ENCODE measurements around the gene DYNLT2B. TPM values are rescaled to one million over a fixed set of nuclear protein-coding genes. Genes with fewer than 3 reads are reported as not detected.
A peak's percentile ranks its signal among the peaks of the same experiment; 100 is the strongest.

DYNLT2B gene
- total RNA-seq, 8 experiments from 2014 or later = 9.7 to 64.9 (median 49.2) TPM

DNA sequence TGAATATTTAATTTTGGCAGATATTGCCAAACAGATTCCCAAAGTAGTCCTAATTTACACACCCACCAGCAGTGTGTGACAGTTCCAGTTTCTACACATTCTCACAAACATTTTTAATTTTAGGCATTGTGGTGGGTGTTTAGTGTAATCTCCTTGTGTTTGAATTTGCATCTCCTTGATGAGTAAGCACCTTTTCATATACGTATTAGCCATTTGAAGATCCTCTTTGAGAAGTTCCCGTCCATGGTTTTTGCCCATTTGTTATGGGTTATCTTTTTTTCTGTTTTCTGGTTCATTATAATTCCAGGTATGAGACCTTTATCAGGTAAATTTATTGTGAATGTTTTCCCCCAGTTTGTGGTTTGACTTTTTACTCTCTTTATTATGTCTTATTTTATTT lies 22.4 kb upstream of the DYNLT2B start:
- in situ Hi-C loops (cut with MboI; ENCODE audit: low pct_unique_long_range_greater_than_20kb in 2 of 9, low sequenced_read_pairs in 9 of 9, unreplicated experiment in 9 of 9) = no loop called here
- Histone ChIP-seq H3K4me1 (replicated peaks in 1 of 2) (no peaks in the 10 kb centered on the region), H3K4me3 (no peak overlapping the region), H3K27ac (no peak overlapping the region)
- WGBS, 10 experiments = 24 to 85% (median 77%) methylated on average over 1 to 2 of the region's 2 CpGs
- no peak for ATAC-seq (replicated peaks in 6 of 8)

DNA sequence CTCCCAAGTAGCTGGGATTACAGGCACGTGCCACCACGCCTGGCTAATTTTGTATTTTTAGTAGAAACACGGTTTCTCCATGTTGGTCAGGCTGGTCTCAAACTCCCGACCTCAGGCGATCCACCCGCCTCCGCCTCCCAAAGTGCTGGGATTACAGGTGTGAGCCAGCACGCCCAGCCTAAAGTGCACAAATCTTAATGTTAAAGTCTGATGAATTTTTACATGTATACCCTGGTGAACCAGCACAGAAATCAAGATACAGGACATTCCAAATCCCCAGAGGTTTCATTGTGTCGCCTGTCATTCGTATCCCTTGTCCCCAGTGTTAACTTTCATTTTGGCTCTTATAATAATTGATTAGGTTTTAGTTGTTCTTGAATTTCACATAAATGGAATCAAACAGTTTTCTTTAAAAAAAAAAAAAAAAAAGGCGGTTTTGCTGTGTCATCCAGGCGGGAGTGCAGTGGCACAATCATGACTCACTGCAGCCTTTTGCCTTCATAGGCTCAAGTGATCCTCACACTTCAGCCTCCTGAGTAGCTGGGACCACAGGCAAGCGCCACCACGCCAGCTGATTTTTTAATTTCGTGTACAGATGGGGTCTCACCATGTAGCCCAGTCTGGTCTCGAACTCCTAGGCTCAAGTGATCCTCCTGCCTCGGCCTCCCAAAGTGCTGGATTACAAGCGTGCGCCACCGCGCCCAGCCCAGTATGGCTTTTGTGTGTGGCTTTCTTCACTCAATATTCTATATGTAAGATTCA lies 21.6 kb upstream of the DYNLT2B start:
- H3K4me3 ChIP-seq = no peak overlapping the region
- in situ Hi-C loops (cut with MboI; ENCODE audit: low pct_unique_long_range_greater_than_20kb in 2 of 9, low sequenced_read_pairs in 9 of 9, unreplicated experiment in 9 of 9) = no loop called here
- 69 to 96% (median 92%) methylated on average over 5 to 16 of the region's 21 CpGs for WGBS, 10 experiments
- H3K4me1 ChIP-seq (replicated peaks in 1 of 2) = no peaks in the 10 kb centered on the region
- no peak for ATAC-seq (replicated peaks in 6 of 8)
- H3K27ac ChIP-seq = no peak overlapping the region

DNA sequence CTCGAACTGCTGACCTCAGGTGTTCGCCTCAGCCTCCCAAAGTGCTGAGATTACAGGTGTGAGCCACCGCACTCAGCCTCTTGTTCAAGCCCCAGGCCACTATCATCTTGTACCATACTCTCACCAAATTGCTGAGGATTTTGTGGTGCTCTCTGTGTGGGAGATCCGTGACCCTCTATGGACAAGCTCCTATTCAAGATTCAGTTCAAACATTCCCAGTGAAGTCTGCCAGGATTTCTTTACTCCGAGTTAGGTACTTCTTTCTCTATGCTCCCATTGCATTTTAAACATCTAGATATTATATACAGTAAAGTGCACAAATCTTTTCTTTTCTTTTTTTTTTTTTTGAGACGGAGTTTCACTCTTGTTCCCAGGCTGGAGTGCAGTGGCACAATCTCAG lies 21.0 kb upstream of the DYNLT2B start:
- ATAC-seq (replicated peaks in 6 of 8) = no peak
- no peak overlapping the region for H3K4me3 ChIP-seq
- in situ Hi-C loops (cut with MboI; ENCODE audit: low pct_unique_long_range_greater_than_20kb in 2 of 9, low sequenced_read_pairs in 9 of 9, unreplicated experiment in 9 of 9) = no loop called here
- H3K4me1 ChIP-seq (replicated peaks in 1 of 2) = no peaks in the 10 kb centered on the region
- WGBS, 10 experiments = 80 to 100% (median 88%) methylated on average over 1 to 5 of the region's 6 CpGs; no CpG with 5 or more reads in 1 of the 10 experiments
- no peak overlapping the region for H3K27ac ChIP-seq

DNA sequence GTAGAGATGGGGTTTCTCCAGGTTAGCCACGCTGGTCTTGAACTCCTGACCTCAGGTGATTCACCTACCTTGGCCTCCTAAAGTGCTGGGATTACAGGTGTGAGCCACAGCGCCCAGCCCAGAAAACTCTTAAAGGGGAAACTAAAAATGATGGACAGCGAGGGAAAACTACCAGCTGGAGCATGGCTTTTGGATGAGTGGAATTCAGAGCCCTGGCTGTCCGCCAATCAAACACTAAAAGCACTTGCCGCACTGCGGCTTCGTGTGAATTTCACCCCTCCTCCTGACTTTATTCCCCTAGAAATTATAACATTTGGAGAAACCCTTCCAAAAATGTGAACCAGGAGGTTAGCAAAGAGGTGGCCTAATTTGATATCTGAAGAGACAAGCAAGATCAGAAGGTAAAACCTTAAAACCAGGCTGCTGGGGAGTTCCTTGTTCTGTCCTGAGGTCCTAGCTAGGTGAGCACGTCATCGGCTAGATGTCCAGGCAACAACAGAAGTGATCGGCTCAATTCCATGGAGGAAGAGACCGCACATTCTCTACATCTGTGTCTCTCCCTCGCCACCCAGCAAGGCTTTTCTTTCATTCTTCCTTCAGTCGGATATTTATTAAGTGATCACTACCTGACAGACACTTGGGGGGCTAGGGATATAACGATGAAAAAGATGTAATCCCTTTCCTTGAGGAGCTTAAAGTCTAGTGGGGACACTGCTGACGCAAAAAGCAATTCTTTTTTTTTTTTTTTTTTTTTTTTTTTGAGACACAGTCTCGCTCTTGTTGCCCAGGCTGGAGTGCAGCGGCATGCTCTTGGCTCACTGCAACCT lies 18.5 kb upstream of the DYNLT2B start:
- ATAC-seq (replicated peaks in 6 of 8) = no peak
- no peak overlapping the region for H3K4me3 ChIP-seq

DNA sequence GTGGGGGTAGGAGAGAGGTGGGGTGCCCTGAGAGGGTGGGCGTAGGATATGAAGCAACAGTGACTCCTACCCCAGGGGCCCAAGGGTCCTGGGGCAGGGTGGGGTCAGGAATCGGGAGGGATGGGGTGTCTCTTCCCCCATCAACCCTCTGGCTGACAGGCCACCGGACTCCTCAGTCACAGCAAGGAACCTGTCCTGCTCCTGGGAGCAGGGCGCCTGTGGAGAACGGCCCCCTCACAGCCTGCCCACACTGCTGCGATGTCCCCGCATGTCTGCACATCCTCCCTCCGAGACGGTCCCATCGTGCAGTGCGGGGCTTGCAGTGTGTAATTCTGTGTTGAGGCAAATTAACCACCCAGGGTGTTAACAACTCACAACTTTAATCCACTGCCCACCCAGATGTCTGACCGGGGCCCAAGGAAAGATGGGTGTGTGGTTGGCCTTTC lies 17.5 kb upstream of the DYNLT2B start:
- Histone ChIP-seq H3K27ac (no peak overlapping the region), H3K4me1 (replicated peaks in 1 of 2) (no peaks in the 10 kb centered on the region), H3K4me3 (no peak overlapping the region)
- ATAC-seq (replicated peaks in 6 of 8) = peak in 2 of 8 experiments; percentile 12 to 15
- 20 to 80% methylated on average over 1 of the region's 12 CpGs; no CpG with 5 or more reads in 8 of the 10 experiments for whole genome bisulfite sequencing, 10 experiments
- in situ Hi-C loops (cut with MboI; ENCODE audit: low pct_unique_long_range_greater_than_20kb in 2 of 9, low sequenced_read_pairs in 9 of 9, unreplicated experiment in 9 of 9) = no loop called here

More for the DNA sequence above, 18.5 kb upstream of the DYNLT2B start:
- WGBS, 10 experiments = 21 to 100% (median 84%) methylated on average over 1 to 15 of the region's 17 CpGs
- Histone ChIP-seq H3K4me1 (replicated peaks in 1 of 2) (no peaks in the 10 kb centered on the region), H3K27ac (no peak overlapping the region)
- in situ Hi-C loops (cut with MboI; ENCODE audit: low pct_unique_long_range_greater_than_20kb in 2 of 9, low sequenced_read_pairs in 9 of 9, unreplicated experiment in 9 of 9) = no loop called here

DNA sequence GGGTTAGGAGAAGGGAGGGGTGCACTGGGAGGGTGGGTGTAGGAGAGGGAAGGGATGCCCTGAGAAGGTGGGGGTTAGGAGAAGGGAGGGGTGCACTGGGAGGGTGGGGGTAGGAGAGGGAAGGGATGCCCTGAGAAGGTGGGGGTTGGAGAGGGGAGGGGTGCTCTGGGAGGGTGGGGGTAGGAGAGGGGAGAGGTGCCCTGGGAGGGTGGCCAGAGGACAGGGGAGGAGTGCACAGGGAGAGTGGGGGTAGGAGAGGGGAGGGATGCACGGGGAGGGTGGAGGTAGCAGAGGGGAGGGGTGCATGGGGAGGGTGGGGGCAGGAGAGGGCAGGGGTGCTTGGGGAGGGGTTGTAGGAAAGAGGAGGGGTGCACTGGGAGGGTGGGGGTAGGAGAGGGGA lies 16.9 kb upstream of the DYNLT2B start:
- no CpG with 5 or more reads among the region's 1 CpG for WGBS, 10 experiments
- in situ Hi-C loops (cut with MboI; ENCODE audit: low pct_unique_long_range_greater_than_20kb in 2 of 9, low sequenced_read_pairs in 9 of 9, unreplicated experiment in 9 of 9) = no loop called here
- H3K4me1 ChIP-seq (replicated peaks in 1 of 2) = no peaks in the 10 kb centered on the region
- H3K4me3 ChIP-seq = no peak overlapping the region
- no peak overlapping the region for H3K27ac ChIP-seq
- no peak for ATAC-seq (replicated peaks in 6 of 8)

DNA sequence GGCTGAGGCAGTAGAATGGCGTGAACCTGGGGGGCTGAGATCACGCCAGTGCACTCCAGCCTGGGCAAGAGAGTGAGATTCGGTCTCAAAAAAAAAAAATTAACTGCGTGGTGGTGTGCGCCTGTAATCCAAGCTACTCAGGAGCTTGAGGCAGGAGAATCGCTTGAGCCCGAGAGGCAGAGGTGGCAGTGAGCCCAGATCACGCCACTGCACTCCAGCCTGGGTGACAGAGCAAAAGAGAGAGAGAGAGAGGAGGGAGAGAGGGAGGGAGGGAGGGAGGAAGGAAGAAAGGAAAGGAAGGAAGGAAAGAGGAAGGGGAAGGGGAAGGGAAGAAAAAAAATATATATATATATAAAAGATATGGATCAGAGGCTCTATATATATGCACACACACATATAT lies 14.1 kb upstream of the DYNLT2B start:
- no peak overlapping the region for H3K27ac ChIP-seq
- 50 to 100% (median 74%) methylated on average over 1 to 8 of the region's 8 CpGs; no CpG with 5 or more reads in 4 of the 10 experiments for WGBS, 10 experiments
- H3K4me3 ChIP-seq = no peak overlapping the region
- no peaks in the 10 kb centered on the region for H3K4me1 ChIP-seq (replicated peaks in 1 of 2)
- ATAC-seq (replicated peaks in 6 of 8) = no peak
- in situ Hi-C loops (cut with MboI; ENCODE audit: low pct_unique_long_range_greater_than_20kb in 2 of 9, low sequenced_read_pairs in 9 of 9, unreplicated experiment in 9 of 9) = no loop called here

DNA sequence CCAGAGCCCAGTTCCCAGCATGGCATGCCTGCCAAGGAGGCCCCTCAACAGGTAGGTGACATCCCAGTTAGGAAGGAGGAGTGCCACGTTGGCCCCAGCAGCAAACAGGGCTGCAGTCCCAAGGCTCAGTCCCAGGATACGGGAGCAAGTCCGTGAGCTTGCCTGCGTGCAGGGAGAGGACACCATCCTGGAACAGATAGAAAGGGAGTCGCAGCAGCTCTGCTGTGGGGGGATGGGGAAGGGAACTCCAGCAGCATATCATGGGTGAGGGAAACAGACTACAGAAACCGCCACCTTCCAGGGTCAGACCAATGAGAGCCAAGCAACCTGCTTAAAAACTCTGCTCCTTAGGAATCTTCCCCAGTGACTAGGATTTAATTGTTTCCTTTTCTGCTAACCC lies 9.4 kb upstream of the DYNLT2B start:
- ATAC-seq (replicated peaks in 6 of 8) = peak in 2 of 8 experiments; percentile 15 to 17
- in situ Hi-C loops (cut with MboI; ENCODE audit: low pct_unique_long_range_greater_than_20kb in 2 of 9, low sequenced_read_pairs in 9 of 9, unreplicated experiment in 9 of 9) = no loop called here
- 20 to 65% (median 63%) methylated on average over 1 to 2 of the region's 6 CpGs; no CpG with 5 or more reads in 7 of the 10 experiments for WGBS, 10 experiments
- Histone ChIP-seq H3K4me1 (replicated peaks in 1 of 2) (no peaks in the 10 kb centered on the region), H3K4me3 (no peak overlapping the region), H3K27ac (no peak overlapping the region)

DNA sequence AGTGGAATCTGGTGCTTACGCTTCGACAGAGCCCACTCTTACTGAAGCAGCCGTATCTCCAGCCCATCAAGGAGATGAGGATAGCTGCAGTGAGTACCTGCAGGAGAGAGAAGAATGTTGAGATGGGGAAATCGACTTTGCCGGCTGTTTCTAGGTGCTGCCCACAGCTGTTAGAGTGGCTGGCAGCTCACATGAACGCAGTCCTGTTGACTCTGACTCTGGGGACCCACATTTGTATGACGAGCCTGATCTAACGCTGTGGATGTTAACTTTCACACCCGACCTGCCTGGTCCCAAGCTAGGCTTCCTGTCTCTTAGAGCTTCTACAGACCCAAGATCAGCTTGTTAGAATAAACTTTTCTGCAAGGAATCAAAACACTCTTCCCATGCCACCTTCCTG lies 8.9 kb upstream of the DYNLT2B start:
- ATAC-seq (replicated peaks in 6 of 8) = no peak
- 69 to 94% (median 82%) methylated on average over 1 to 8 of the region's 9 CpGs; no CpG with 5 or more reads in 4 of the 10 experiments for WGBS, 10 experiments
- no peak overlapping the region for H3K4me3 ChIP-seq
- in situ Hi-C loops (cut with MboI; ENCODE audit: low pct_unique_long_range_greater_than_20kb in 2 of 9, low sequenced_read_pairs in 9 of 9, unreplicated experiment in 9 of 9) = no loop called here
- H3K27ac ChIP-seq = no peak overlapping the region
- no peaks in the 10 kb centered on the region for H3K4me1 ChIP-seq (replicated peaks in 1 of 2)

DNA sequence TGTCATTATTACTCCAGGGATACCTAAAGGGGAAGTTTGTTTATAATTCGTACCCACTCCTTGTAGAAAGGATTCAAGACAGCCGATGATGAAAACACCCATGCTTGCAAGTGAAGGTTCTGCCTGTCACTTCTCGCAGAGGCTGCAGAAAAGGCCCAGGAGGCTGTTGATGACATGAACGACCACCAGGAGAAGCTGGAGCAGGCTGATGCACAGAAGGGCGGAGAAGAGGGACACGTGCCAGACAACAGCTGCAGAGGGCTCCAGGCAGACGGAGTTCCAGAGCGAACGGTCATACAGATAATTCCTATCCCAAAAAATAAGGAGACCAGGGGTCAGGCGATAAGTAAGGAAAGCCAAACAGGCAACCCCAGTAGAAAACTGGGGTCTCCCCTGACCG lies 5.7 kb upstream of the DYNLT2B start:
- Histone ChIP-seq H3K4me3 (no peak overlapping the region), H3K27ac (no peak overlapping the region), H3K4me1 (replicated peaks in 1 of 2) (peaks cover 0 to 3% of the 10 kb centered on the region in 2 donors)
- peak in 2 of 8 experiments; percentile 38 to 89 for ATAC-seq (replicated peaks in 6 of 8)
- 0 to 79% (median 49%) methylated on average over 1 to 10 of the region's 11 CpGs; no CpG with 5 or more reads in 1 of the 10 experiments for WGBS, 10 experiments
- in situ Hi-C loops (cut with MboI; ENCODE audit: low pct_unique_long_range_greater_than_20kb in 2 of 9, low sequenced_read_pairs in 9 of 9, unreplicated experiment in 9 of 9) = no loop called here

DNA sequence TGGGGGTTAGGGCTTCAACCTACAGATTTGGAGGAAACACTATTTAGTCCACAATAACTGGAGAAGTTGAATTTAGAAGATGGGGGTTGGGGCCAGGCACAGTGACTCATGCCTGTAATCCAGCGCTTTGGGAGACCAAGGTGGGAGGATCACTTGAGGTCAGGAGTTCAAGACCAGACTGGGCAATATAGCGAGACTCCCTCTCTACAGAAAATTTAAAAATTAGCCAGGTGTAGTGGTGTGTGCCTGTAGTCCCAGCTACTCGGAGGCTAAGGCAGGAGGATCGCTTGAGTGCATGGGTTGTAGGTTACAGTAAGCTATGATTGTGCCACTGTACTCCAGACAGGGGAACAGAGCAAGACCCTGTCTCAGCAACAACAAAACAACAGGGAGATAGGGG lies 5.0 kb upstream of the DYNLT2B start:
- 92 to 100% (median 94%) methylated on average over 1 to 4 of the region's 4 CpGs; no CpG with 5 or more reads in 6 of the 10 experiments for WGBS, 10 experiments
- H3K4me3 ChIP-seq = no peak overlapping the region
- H3K27ac ChIP-seq = no peak overlapping the region
- ATAC-seq (replicated peaks in 6 of 8) = no peak
- H3K4me1 ChIP-seq (replicated peaks in 1 of 2) = peaks cover 0 to 3% of the 10 kb centered on the region in 2 donors
- in situ Hi-C loops (cut with MboI; ENCODE audit: low pct_unique_long_range_greater_than_20kb in 2 of 9, low sequenced_read_pairs in 9 of 9, unreplicated experiment in 9 of 9) = no loop called here

DNA sequence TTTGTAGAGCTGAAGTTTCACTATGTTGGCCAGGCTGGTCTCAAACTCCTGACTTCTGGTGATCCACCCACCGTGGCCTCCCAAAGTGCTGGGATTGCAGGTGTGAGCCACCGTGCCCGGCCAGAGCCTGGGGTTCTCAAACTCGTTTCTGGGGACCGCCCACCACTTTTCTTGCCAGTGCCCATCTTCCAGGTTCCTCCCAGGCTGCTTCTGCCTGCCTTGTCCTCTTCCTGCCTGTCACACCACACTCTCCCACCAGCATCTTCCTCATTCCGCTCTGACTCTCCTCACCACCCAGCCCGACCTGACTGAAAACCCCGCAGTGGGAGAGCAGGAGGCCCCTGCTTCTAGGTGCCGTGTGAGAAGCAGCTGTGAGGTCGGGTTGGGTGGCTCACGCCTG lies 3.1 kb upstream of the DYNLT2B start:
- WGBS, 10 experiments = 76 to 100% (median 93%) methylated on average over 1 to 7 of the region's 11 CpGs; no CpG with 5 or more reads in 2 of the 10 experiments
- ATAC-seq (replicated peaks in 6 of 8) = no peak
- H3K4me3 ChIP-seq = no peak overlapping the region
- H3K27ac ChIP-seq = no peak overlapping the region
- H3K4me1 ChIP-seq (replicated peaks in 1 of 2) = peaks cover 5 to 6% of the 10 kb centered on the region in 2 donors
- in situ Hi-C loops (cut with MboI; ENCODE audit: low pct_unique_long_range_greater_than_20kb in 2 of 9, low sequenced_read_pairs in 9 of 9, unreplicated experiment in 9 of 9) = no loop called here

DNA sequence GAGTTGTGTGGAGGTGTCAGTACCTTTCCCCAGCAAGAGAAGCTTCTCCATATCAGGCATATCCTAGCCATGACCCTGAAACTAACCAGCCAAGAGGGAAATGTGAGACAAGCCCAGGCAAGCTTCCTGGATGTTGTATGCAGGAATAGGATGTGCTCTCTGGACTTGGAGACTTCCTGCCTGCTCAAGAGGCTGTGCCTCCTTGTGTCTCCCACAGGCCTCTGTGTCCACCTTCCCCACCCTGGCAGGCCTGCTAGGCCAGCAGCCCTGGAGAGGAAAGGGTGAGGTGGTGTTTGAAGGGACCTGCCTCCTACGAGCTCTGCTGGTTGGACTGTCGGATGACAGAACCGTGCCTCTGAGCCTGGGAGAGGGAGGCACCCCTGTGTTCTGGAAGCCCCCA lies 2.1 kb upstream of the DYNLT2B start:
- Histone ChIP-seq H3K27ac (no peak overlapping the region), H3K4me3 (no peak overlapping the region), H3K4me1 (replicated peaks in 1 of 2) (peaks cover 5 to 6% of the 10 kb centered on the region in 2 donors)
- in situ Hi-C loops (cut with MboI; ENCODE audit: low pct_unique_long_range_greater_than_20kb in 2 of 9, low sequenced_read_pairs in 9 of 9, unreplicated experiment in 9 of 9) = no loop called here
- WGBS, 10 experiments = 60 to 100% (median 75%) methylated on average over 1 to 3 of the region's 3 CpGs; no CpG with 5 or more reads in 6 of the 10 experiments
- ATAC-seq (replicated peaks in 6 of 8) = no peak

All from motor neuron (in vitro differentiated cells).